SU-DHL-6 (cell line): Measurements from ENCODE around the gene RAPGEF3.

ENCODE experiments used
- H2AFZ ChIP-seq: fragments of 200-600 bp; sonication (generic); 2 replicates; pipeline ENCODE4 v1.6.1; 2014; ENCODE audit warnings: low read depth, mild to moderate bottlenecking, moderate library complexity, mixed read lengths, antibody characterized with exemption, low read length; ENCODE audit not compliant: severe bottlenecking
- H3F3A ChIP-seq: fragments of 200-600 bp; shearing (Covaris generic); 2 replicates; pipeline ENCODE4 v1.6.0; 2016; ENCODE audit warnings: antibody characterized with exemption, mild to moderate bottlenecking; ENCODE audit not compliant: insufficient read depth
- H3K27ac ChIP-seq: fragments of 200-600 bp; sonication (generic); 2 replicates; pipeline ENCODE4 v1.5.1; 2016; ENCODE audit warnings: low read depth, mild to moderate bottlenecking, low read length, moderate library complexity, mixed read lengths
- H3K27me3 ChIP-seq: fragments of 200-600 bp; sonication (generic), shearing (Covaris generic); 2 replicates; pipeline ENCODE4 v1.6.0; 2014; ENCODE audit warnings: mild to moderate bottlenecking, low read length
- H3K36me3 ChIP-seq: fragments of 200-600 bp; sonication (generic); 2 replicates; pipeline ENCODE4 v1.6.1; 2014; ENCODE audit warnings: mild to moderate bottlenecking, low read length, mixed read lengths
- H3K4me2 ChIP-seq: fragments of 300-600, 200-600 bp; shearing (Covaris generic), sonication (generic); 2 replicates; pipeline ENCODE4 v1.6.0; 2014; ENCODE audit warnings: low read length, low read depth, mild to moderate bottlenecking; ENCODE audit not compliant: poor library complexity, severe bottlenecking
- H3K4me3 ChIP-seq: fragments of 200-600 bp; sonication (generic); 2 replicates; pipeline ENCODE4 v1.5.1; 2014; ENCODE audit warnings: antibody characterized with exemption, low read length, mild to moderate bottlenecking, mixed read lengths; ENCODE audit not compliant: insufficient read depth, poor library complexity, severe bottlenecking
- H3K79me2 ChIP-seq: fragments of 200-600 bp; sonication (generic); 2 replicates; pipeline ENCODE4 v1.6.1; 2014; ENCODE audit warnings: mild to moderate bottlenecking, low read length, moderate library complexity; ENCODE audit not compliant: insufficient read depth
- H3K9ac ChIP-seq: fragments of 200-600 bp; sonication (generic); 2 replicates; pipeline ENCODE4 v1.7.0; 2014; ENCODE audit warnings: mild to moderate bottlenecking, low read length
- H3K9me2 ChIP-seq: fragments of 200-600 bp; sonication (generic); replicated peaks from 2 replicates; pipeline ENCODE4 v1.6.1; 2014; ENCODE audit warnings: low read length; ENCODE audit not compliant: insufficient read depth
- H3K9me3 ChIP-seq: fragments of 200-600 bp; sonication (generic); 2 replicates; pipeline ENCODE4 v1.6.1; 2014; ENCODE audit warnings: low read length, mixed read lengths; ENCODE audit not compliant: insufficient read depth
- H4K20me1 ChIP-seq: fragments of 200-600 bp; sonication (generic); 2 replicates; pipeline ENCODE4 v1.6.1; 2014; ENCODE audit warnings: low read depth, mild to moderate bottlenecking, antibody characterized with exemption, low read length, moderate library complexity, mixed read lengths
- EZH2phosphoT487 ChIP-seq: fragments of 200-600 bp; sonication (generic), shearing (Covaris generic); conservative IDR thresholded peaks from 2 replicates; pipeline ENCODE4 v1.6.1; 2018; ENCODE audit warnings: mild to moderate bottlenecking, antibody characterized with exemption, low read length, moderate library complexity, mixed read lengths
- TF ChIP-seq, protein P1 (sequence below): fragments of 200-600 bp; sonication (generic); IDR thresholded peaks from one replicate; pipeline ENCODE4 v1.5.1; 2017; ENCODE audit warnings: antibody characterized with exemption, mild to moderate bottlenecking, low read length, moderate library complexity; ENCODE audit not compliant: insufficient read depth, poor library complexity, severe bottlenecking

The RAPGEF3 gene

DNA sequence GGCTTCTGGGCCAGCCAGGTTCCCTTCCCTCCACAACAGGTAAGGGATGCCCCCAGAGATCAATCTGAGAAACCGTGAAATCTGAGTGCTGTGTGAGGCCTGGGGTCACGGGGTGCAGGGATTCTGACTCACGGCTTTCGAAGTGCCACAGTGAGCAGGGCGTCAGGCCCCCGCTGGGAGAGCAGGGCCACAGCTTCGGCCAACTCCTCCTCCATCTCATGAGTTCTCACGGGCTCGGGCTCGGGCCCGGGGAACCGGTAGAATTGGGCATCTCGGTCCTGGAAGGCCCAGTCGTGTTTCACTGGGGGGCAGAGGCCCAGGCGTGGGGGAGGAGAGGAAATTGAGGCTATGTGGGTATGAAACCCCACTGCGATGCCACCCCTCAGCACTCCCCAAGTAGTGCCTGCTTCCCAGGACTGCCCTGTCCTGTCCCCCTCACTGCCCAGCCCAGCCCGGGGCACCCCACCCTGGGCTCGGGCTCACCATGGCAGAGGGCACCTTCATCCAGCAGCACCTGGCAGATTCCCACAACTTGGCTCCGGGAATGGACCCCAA, 7.7 kb downstream of the RAPGEF3 start:
- Histone ChIP-seq H3K9me3 (no peaks in the 10 kb centered on the region), H3K4me3 (no peak overlapping the region), H3K79me2 (no peaks in the 10 kb centered on the region), H3K27me3 (no peaks in the 10 kb centered on the region), H4K20me1 (no peaks in the 10 kb centered on the region), H3K9me2 (no peaks in the 10 kb centered on the region), H3K27ac (no peak overlapping the region), H3K36me3 (no peaks in the 10 kb centered on the region), H3K4me2 (no peak overlapping the region), H3K9ac (no peak overlapping the region), H3F3A (no peaks in the 10 kb centered on the region), H2AFZ (no peak overlapping the region)
- TF ChIP-seq, protein P1, sequence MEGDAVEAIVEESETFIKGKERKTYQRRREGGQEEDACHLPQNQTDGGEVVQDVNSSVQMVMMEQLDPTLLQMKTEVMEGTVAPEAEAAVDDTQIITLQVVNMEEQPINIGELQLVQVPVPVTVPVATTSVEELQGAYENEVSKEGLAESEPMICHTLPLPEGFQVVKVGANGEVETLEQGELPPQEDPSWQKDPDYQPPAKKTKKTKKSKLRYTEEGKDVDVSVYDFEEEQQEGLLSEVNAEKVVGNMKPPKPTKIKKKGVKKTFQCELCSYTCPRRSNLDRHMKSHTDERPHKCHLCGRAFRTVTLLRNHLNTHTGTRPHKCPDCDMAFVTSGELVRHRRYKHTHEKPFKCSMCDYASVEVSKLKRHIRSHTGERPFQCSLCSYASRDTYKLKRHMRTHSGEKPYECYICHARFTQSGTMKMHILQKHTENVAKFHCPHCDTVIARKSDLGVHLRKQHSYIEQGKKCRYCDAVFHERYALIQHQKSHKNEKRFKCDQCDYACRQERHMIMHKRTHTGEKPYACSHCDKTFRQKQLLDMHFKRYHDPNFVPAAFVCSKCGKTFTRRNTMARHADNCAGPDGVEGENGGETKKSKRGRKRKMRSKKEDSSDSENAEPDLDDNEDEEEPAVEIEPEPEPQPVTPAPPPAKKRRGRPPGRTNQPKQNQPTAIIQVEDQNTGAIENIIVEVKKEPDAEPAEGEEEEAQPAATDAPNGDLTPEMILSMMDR, result no peak
- no peak for TF ChIP-seq EZH2phosphoT487

DNA sequence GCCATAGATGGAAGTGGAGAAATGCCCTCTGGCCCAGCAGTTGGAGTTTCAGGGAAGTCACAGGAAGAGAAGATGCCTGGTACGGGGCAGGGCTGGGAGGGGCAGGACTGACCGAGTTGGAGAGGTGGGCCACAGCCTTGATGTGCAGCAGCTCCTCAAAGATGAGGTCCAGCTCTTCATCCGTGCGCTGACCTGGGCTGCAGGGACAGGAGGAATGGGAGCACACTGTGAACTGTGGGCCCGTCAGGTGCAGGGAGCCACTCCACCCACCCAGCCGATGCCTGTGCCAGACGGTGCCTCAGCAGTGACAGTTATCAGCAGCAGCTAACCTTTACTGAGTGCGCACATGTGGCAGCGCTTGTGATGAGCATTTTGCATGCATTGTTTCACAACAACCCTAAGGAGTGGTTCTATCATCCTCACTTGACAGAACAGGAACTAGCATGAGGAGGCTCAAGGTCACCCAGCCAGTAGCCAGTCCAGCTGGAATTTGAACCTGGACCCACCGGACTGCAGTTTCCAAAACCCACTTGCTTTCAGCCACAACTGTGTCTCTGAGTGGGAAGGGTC, 8.4 kb downstream of the RAPGEF3 start:
- Histone ChIP-seq H3F3A (no peaks in the 10 kb centered on the region), H3K9me2 (no peaks in the 10 kb centered on the region), H3K9ac (no peak overlapping the region), H3K4me3 (no peak overlapping the region), H3K79me2 (no peaks in the 10 kb centered on the region), H4K20me1 (no peaks in the 10 kb centered on the region), H3K36me3 (no peaks in the 10 kb centered on the region), H3K4me2 (no peak overlapping the region), H3K27ac (no peak overlapping the region), H3K9me3 (no peaks in the 10 kb centered on the region), H2AFZ (no peak overlapping the region), H3K27me3 (no peaks in the 10 kb centered on the region)
- TF ChIP-seq, protein P1, result no peak
- no peak for TF ChIP-seq EZH2phosphoT487

DNA sequence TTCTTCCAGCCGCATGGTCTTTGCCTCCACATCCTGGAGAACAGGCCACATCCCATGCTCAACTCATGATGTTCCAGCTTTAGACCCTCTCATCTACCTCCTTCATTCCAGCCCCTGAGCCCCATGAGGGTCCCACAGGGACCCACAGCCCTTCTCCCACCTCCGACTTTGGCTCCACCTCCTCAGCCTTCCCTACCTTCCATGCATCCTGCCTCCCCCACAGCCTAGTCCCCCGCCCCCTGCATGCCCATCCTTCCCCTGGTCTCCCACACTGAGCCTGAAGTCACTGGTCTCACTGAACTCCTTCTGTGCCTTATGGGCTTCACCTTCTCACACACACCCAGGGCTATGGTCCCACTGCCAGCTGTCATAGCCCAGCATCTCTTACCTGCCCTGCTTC, 9.8 kb downstream of the RAPGEF3 start:
- H3K36me3 ChIP-seq, result no peaks in the 10 kb centered on the region
- H3K9ac ChIP-seq, result no peak overlapping the region
- H3K27ac ChIP-seq, result no peak overlapping the region
- TF ChIP-seq, protein P1, result no peak
- no peak for TF ChIP-seq EZH2phosphoT487
- H3K27me3 ChIP-seq, result no peaks in the 10 kb centered on the region
- no peak overlapping the region for H3K4me3 ChIP-seq
- no peaks in the 10 kb centered on the region for H3F3A ChIP-seq
- no peak overlapping the region for H3K4me2 ChIP-seq
- no peaks in the 10 kb centered on the region for H3K9me2 ChIP-seq
- H4K20me1 ChIP-seq, result no peaks in the 10 kb centered on the region
- no peak overlapping the region for H2AFZ ChIP-seq
- H3K9me3 ChIP-seq, result no peaks in the 10 kb centered on the region
- H3K79me2 ChIP-seq, result no peaks in the 10 kb centered on the region
